Ishikawa (cell line): ENCODE results near the gene OBSCN.

Experiments
- EGR1 ChIP-seq: IDR thresholded peaks from 2 replicates; pipeline ENCODE4 v1.6.1; 2012
- FOXM1 ChIP-seq: IDR thresholded peaks from 2 replicates; pipeline ENCODE4 v1.6.1; 2012; ENCODE audit warnings: low read depth, borderline replicate concordance
- YY1 ChIP-seq: IDR thresholded peaks from 2 replicates; pipeline ENCODE4 v1.6.1; 2012; ENCODE audit warnings: low read depth

DNA sequence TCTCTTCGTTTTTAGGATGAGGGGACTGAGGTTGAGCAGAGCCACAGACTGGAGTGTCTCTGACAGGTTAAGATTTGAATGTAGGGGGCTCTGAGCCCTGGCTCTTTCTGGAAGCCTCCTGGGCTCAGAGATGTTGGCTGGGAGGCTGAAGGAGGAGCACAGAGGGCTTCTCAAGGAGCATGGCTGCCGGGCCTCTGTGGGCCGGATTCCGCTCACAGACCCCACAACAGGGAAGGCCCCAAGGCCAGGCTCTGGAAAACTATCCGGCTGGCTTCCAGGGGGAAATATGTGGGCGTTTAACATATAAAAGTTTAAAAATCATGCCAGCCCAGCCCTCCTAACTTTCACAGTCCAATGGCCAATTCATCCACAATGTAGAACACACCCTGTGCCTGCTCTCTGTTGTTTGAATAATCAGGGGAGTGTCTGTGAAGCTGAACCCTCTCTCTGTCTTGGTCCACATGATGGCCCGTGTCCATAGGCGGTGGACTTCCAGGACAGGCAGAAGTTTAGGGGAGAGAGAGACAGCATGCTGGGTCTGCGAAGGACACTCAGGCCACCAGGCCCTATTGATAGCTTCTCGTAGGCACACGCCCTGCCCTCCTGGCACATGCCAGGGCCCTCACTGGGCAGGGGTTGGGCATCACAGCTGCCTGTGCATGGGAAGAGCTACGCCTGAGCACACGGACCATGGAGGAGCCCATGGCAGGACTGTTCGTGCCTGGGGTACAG, 10.8 kb downstream of the OBSCN start:
- TF ChIP-seq YY1 = no peak
- no peak for TF ChIP-seq FOXM1
- TF ChIP-seq EGR1 = no peak
